Esophagus (tissue), 2 donors: ENCODE results near the gene PPP1R9A. TPM values are rescaled to one million over a fixed set of nuclear protein-coding genes. Genes with fewer than 3 reads are reported as not detected.

ENCODE experiments used
- H3K27ac ChIP-seq, 2 donors: one replicate each; pipeline ENCODE4 v1.5.1; 2013; ENCODE audit warnings: low read depth in 2 of 2, mild to moderate bottlenecking in 2 of 2, inconsistent platforms in 1 of 2, low read length in 1 of 2, moderate library complexity in 1 of 2
- H3K27me3 ChIP-seq, 2 donors: one replicate each; pipeline ENCODE4 v1.6.1; 2013; ENCODE audit warnings: low read length in 2 of 2, control low read depth in 1 of 2, mild to moderate bottlenecking in 1 of 2; ENCODE audit not compliant: insufficient read depth in 2 of 2, control insufficient read depth in 1 of 2
- H3K36me3 ChIP-seq, 2 donors: one replicate each; pipeline ENCODE4 v1.6.1; 2013; ENCODE audit warnings: low read length in 1 of 2; ENCODE audit not compliant: control insufficient read depth in 2 of 2, insufficient read depth in 2 of 2
- H3K4me1 ChIP-seq, 2 donors: one replicate each; pipeline ENCODE4 v1.6.1; 2013; ENCODE audit warnings: low read length in 1 of 2; ENCODE audit not compliant: control insufficient read depth in 2 of 2, insufficient read depth in 2 of 2
- H3K4me3 ChIP-seq, 2 donors: one replicate each; pipeline ENCODE4 v1.5.1; 2013; ENCODE audit warnings: low read length in 2 of 2, mild to moderate bottlenecking in 2 of 2, low read depth in 1 of 2, moderate library complexity in 1 of 2
- H3K9me3 ChIP-seq, 2 donors: one replicate each; pipeline ENCODE4 v1.6.1; 2013; ENCODE audit warnings: mild to moderate bottlenecking in 2 of 2, low read depth in 1 of 2, low read length in 1 of 2, moderate library complexity in 1 of 2; ENCODE audit not compliant: control insufficient read depth in 2 of 2, insufficient read depth in 1 of 2
- WGBS, 2 donors: extraction: QIAGEN DNeasy Blood & Tissue Kit; methylation state at CpG; one replicate each; pipeline ENCODE4 v1.1.7; 2013; 5-methylcytosine and 5-hydroxymethylcytosine counted together
- polyA plus RNA-seq, 2 donors: library from polyadenylated mRNA; stranded (reverse); fragments of 200-250 nt; gene quantifications; one replicate each; pipeline ENCODE4 v1.2.3, GENCODE V29; 2013
- donor health status: healthy with polysubstance abuse.
- donor health status: Bipolar disorder and iron deficiency.

The PPP1R9A gene
- polyA plus RNA-seq, 2 donors, result 0.51 to 0.65 TPM

DNA sequence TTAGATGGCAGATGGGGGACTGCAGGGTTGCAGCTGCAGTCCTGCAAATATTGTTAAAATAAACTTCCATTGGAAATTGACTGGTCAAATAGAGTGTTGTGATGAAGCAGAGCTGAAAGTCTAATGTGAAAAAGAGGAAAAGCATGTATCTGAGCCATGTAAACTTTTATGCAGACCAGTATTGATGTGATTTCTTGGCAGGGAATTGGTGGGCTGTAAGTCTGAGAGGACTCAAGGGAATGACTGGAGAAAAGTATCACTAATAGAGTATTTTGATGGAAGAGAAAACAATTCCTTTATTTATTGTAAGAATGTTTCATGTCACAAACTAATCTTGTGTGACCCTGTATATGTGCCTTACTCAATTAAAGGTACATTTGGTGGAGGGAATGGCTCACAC lies 155.5 kb downstream of the PPP1R9A start:
- Histone ChIP-seq H3K4me1 (no peaks in the 10 kb centered on the region), H3K9me3 (no peaks in the 10 kb centered on the region), H3K27me3 (no peaks in the 10 kb centered on the region), H3K27ac (no peak overlapping the region), H3K4me3 (no peak overlapping the region), H3K36me3 (no peaks in the 10 kb centered on the region)

DNA sequence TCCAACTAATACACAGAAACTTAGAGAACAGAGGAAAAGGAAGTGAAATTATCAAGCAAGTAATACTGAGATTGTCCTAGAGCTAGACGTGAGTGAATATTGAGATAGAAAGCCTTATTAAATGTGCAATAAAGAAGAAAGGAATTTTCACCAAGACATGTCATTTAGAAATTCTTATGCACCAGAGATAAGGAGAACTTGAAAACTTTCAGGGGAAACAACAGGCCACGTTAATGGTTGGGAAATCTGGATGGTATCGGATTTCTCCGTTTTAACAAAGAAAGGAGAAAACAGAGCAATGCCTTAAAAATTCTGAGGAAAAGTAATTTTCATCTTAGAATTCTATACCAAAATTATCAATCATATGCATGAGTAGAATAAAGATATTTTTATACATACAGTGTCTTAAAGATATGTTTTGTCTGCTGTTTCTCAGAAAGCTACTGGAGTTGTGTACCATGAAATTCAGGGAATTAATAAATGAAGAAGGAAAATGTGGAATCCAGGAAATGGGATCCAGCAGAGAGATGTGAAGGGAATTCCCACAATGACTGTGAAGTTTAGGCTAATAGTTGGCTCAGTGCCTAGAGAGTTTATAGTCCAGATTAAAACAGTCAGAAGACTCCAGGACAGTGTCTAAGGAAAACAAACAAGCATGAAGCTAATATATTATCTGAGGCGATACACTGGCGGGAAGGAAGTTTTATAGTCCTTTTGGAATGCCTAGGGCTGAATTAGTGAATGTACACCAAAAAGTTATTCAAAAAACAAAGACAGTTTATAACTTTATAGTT lies 159.5 kb downstream of the PPP1R9A start:
- Histone ChIP-seq H3K4me1 (no peaks in the 10 kb centered on the region), H3K36me3 (no peaks in the 10 kb centered on the region), H3K9me3 (no peaks in the 10 kb centered on the region), H3K27ac (no peak overlapping the region), H3K4me3 (no peak overlapping the region), H3K27me3 (no peaks in the 10 kb centered on the region)
- 69 to 73% methylated on average over 6 of the region's 6 CpGs for WGBS, 2 donors

DNA sequence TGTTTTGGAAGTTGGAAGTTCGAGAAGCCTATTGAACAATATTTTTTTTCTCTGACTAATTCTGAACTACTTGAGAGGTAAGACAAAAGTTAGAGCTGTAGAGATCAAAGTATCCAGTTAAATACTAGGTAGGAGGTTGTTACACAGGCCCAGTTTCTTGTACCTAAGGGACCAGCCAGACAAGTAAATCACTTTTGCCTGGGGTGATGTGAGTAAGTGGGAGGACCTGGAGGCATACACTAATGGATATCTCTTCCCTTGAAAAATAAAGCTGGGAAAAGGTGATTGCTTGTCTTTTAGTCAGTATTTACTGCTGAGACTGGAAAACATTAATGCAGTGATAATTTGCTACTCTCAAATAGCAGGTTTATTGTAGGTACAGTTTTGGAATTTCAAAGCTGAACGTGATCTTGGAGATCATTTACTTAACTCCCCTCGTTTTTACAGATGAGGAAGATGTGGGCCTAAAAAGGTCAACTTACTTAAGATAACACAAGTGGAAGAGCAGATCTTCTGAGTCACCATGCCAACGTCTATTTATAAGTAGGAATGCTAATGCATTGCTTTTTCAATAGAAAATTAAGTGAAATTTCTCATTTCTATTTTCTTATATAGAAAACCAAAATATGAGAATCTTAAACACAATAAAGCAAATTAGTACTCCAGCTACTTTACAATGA lies 181.3 kb downstream of the PPP1R9A start:
- Histone ChIP-seq H3K4me3 (no peak overlapping the region), H3K27me3 (no peaks in the 10 kb centered on the region), H3K36me3 (no peaks in the 10 kb centered on the region), H3K9me3 (no peaks in the 10 kb centered on the region), H3K4me1 (no peaks in the 10 kb centered on the region), H3K27ac (no peak overlapping the region)
- WGBS, 2 donors, result 57 to 65% methylated on average over 4 of the region's 4 CpGs

DNA sequence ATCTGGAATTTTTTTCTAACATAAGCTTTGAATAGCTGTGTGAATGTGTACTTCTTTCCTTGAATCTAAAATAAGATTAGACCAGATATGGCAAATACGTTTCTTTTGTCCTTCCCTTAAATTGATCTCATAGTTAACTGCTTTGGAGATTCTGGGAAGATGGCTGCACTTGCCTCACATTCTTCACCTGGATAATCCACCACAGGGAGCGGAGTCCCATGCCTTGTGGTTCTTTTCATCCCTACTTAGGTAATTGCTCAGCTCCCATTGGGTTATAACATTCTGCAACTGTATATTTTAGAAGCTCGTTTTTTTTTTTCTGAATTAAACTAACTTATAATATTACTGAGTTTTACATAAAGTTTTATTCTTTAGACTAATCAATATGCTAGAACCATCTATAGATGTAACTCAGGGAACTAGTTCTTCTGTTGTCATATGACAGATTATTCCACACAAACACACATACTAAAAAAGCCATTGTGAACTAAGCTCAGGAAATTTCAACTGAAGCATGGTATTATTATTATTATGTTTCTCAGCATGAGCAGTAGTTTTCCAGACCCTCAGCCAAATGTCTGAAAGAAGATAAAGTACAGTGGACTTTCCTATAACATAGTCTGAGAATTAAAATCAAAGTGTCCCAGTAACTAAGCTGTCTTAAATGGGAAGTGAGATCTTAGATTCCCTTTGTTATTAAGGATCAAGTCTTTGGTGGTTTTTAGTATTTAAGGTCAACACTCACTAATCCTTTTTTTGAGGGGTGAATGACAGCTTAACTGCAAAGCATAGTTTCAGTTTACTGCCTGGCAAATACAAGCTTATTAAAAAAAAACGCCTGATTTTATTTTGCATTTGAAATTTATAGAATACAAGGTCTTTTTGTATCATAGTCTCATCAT lies 182.3 kb downstream of the PPP1R9A start:
- H3K27ac ChIP-seq, result no peak overlapping the region
- no peak overlapping the region for H3K4me3 ChIP-seq
- WGBS, 2 donors, result 74 to 78% methylated on average over 4 of the region's 4 CpGs
- no peaks in the 10 kb centered on the region for H3K27me3 ChIP-seq
- no peaks in the 10 kb centered on the region for H3K36me3 ChIP-seq
- no peaks in the 10 kb centered on the region for H3K4me1 ChIP-seq
- no peaks in the 10 kb centered on the region for H3K9me3 ChIP-seq

DNA sequence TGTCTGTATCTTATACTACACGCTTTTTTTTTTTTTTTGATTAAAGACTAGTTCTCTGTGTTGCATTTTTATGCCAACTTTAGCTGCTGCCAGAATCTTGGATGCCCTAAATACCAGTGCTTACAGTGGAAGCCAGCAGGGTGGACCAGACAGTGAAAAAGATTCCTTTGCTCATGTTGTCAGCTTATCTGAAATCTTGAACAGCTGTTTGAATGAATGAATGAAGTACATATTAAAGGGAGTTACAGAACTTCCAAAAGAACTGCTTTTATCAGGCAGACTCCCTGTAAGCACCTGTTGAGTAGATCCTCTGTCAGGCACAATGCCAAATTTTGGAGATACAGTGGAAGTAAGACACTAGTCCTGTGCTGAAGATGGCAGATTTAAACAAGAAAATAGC lies 184.9 kb downstream of the PPP1R9A start:
- Histone ChIP-seq H3K36me3 (no peaks in the 10 kb centered on the region), H3K4me3 (no peak overlapping the region), H3K27ac (no peak overlapping the region), H3K4me1 (no peaks in the 10 kb centered on the region), H3K9me3 (no peaks in the 10 kb centered on the region), H3K27me3 (no peaks in the 10 kb centered on the region)
- 45 to 47% methylated on average over 1 of the region's 1 CpG for WGBS, 2 donors

DNA sequence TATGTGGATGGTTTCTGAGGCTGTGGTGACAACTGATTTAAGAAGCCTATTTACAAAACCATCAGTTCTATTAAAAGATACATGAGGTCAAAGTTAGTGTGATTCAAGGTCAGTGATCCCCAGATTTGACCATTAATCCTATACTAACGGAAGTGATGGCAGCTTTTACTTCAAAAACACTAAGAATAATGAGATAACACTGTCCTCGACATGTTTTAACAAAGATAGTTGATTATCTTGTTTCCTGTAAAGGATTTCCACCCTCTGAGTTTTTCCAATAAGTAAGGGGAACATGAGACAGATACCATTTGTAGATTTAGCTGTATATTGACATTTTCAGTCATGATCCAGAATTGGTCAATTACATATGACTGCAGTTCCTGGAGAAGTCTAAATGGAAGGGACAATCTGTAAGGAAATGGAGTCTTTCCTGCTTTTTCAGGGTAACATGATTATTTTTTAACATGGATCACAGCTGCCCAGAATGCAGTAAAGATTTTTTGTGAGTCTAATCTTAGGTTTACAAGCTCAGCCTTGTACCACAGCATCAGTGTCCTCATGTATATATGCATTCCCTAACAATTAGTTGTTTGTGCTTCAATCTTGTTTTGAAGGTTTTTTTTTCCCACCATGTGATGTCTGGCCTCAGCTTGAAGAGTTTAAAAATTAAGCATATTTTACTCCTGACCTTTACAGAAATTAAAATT lies 188.0 kb downstream of the PPP1R9A start:
- Histone ChIP-seq H3K36me3 (no peaks in the 10 kb centered on the region), H3K27me3 (no peaks in the 10 kb centered on the region), H3K4me1 (no peaks in the 10 kb centered on the region), H3K4me3 (no peak overlapping the region), H3K27ac (no peak overlapping the region), H3K9me3 (no peaks in the 10 kb centered on the region)
- WGBS, 2 donors, result 38 to 49% methylated on average over 2 of the region's 2 CpGs

DNA sequence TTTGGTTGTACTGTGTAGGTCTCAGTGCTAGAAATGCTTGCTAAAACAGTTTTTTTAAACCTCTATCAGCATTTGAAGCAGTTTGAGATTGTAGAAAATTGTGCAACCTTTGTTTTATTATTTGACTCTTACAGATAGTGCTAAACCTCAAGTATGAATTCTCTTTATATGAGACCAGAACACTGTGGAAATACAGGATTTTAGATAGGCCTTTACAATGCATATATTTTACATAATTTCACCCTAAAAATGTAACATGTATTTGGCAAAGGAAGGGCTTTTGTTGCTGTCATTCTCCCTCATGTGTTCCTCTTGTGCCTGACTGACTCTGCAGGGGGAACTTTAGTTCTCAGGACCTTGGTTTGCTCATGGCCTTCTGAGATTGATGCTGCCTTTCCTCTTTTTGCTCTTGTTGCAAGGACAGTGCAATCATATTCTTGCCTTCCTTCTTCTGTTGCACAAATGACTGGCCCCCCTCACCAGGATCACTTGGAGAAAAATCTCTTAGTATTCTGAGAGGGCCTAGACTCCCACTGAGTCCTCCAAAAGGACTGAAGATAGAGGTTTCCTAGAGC lies 188.7 kb downstream of the PPP1R9A start:
- Histone ChIP-seq H3K27ac (no peak overlapping the region), H3K27me3 (no peaks in the 10 kb centered on the region), H3K9me3 (no peaks in the 10 kb centered on the region), H3K4me1 (no peaks in the 10 kb centered on the region), H3K36me3 (no peaks in the 10 kb centered on the region), H3K4me3 (no peak overlapping the region)

DNA sequence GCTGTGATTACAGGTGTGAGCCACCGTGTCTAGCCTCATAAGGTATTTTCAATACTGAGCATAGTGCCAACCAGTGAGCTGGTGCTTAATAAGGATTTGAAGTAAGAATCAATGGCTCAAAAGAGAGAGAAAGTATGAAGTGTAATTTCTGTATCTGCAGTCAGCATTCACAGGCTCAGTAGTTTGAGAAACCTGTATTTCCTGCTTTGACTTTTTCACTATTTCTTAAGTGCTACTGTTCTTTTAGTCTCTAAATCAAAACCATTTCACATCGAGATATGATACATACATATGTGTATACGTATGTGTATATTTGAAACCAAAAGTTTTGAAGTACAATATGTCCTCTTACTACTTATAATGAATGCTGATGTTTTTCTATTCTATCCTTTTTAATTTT lies 189.9 kb downstream of the PPP1R9A start:
- no peaks in the 10 kb centered on the region for H3K9me3 ChIP-seq
- no peaks in the 10 kb centered on the region for H3K36me3 ChIP-seq
- H3K27me3 ChIP-seq, result no peaks in the 10 kb centered on the region
- WGBS, 2 donors, result 82 to 87% methylated on average over 3 of the region's 3 CpGs
- H3K4me3 ChIP-seq, result no peak overlapping the region
- H3K27ac ChIP-seq, result no peak overlapping the region
- H3K4me1 ChIP-seq, result no peaks in the 10 kb centered on the region

DNA sequence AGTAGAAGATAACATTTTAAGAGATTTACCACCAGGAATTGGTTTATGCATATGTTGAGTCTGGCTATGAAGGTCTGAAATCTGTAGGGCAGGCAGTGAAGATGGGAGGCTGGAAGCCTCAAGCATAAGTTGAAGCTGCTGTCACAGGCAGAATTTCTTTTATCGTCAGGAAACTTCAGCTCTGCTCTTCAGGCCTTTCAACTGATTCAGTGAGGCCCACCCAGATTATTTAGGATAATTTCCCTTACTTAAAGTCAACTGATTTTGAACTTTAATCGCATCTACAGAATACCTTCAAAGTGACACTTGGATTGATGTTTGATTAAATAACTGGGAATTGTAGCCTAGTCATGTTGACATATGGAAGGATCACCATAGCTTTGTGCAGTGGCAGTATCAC lies 190.5 kb downstream of the PPP1R9A start:
- Histone ChIP-seq H3K27me3 (no peaks in the 10 kb centered on the region), H3K4me3 (no peak overlapping the region), H3K27ac (no peak overlapping the region), H3K4me1 (no peaks in the 10 kb centered on the region), H3K9me3 (no peaks in the 10 kb centered on the region), H3K36me3 (no peaks in the 10 kb centered on the region)
- 71 to 97% methylated on average over 2 of the region's 2 CpGs for WGBS, 2 donors
